Ovary (tissue), 3 donors: Measurements from ENCODE around the gene FAM3B.

Experiments
- CTCF ChIP-seq, 3 donors: fragments of 450-650 bp in 2 of 3; fragments of 200-600 bp in 1 of 3; IDR thresholded peaks; one replicate each; pipeline versions ENCODE4 v1.5.1 to v1.8.0; 2016 to 2022; ENCODE audit warnings: antibody characterized with exemption in 3 of 3, mild to moderate bottlenecking in 1 of 3
- EP300 ChIP-seq: sonication (generic); formaldehyde crosslinking; IDR thresholded peaks from one replicate; pipeline ENCODE4 v1.6.1; 2017; ENCODE audit warnings: antibody characterized with exemption
- donor health status: DM: no; HTN: no; CAD: no.

GRCh38 chr21:41393876-41394465 is 77.4 kb downstream of the FAM3B start:
- TF ChIP-seq CTCF (IDR thresholded peaks at IDR 0.05) (no peak), EP300 (no peak)
